Measurements from ENCODE around the gene ELOVL6. TPM values are rescaled to one million over a fixed set of nuclear protein-coding genes. Genes with fewer than 3 reads are reported as not detected.

The ELOVL6 gene
- polyA plus RNA-seq, 1 donor from 2014 or later = 21.3 TPM

- Histone ChIP-seq H3K27ac (ENCODE audit: low read length) (no peak overlapping the region), H3K9me2 (ENCODE audit: insufficient read depth, low read length) (no peaks in the 10 kb centered on the region), H3K4me3 (ENCODE audit: low read length) (no peak overlapping the region), H3K4me2 (ENCODE audit: low read length) (no peak overlapping the region), H4K20me1 (ENCODE audit: insufficient read depth) (no peaks in the 10 kb centered on the region), H3K9me3 (ENCODE audit: low read length) (no peaks in the 10 kb centered on the region), H2AFZ (ENCODE audit: low read depth, low read length) (no peak overlapping the region), H3K9ac (ENCODE audit: low read length) (no peak overlapping the region), H3K79me2 (replicated peaks; ENCODE audit: insufficient read depth, low read length) (peaks cover 13% of the 10 kb centered on the region), H3F3A (ENCODE audit: insufficient read depth, low read length, poor library complexity, severe bottlenecking) (no peaks in the 10 kb centered on the region), H3K36me3 (ENCODE audit: insufficient read depth, low read length) (no peaks in the 10 kb centered on the region), H3K27me3 (ENCODE audit: insufficient read depth, low read depth, low read length) (no peaks in the 10 kb centered on the region)
- TF ChIP-seq SMC3 (conservative IDR thresholded peaks at IDR 0.05; ENCODE audit: poor library complexity) (no peak), POLR2AphosphoS5 (IDR thresholded peaks at IDR 0.05) (no peak), REST (IDR thresholded peaks at IDR 0.05; ENCODE audit: borderline replicate concordance) (no peak), TAF1 (IDR thresholded peaks at IDR 0.05; ENCODE audit: low read depth) (no peak), EZH2 (IDR thresholded peaks at IDR 0.05; ENCODE audit: borderline replicate concordance, insufficient read depth, low read length, poor library complexity, severe bottlenecking) (no peak), CTCF (IDR thresholded peaks at IDR 0.05; ENCODE audit: poor library complexity, severe bottlenecking) (no peak)
These were observed 79.1 kb downstream of the ELOVL6 start for GRCh38 chr4:110119337-110119736.

GRCh38 chr4:110112056-110112455, 86.4 kb downstream of the ELOVL6 start:
- Histone ChIP-seq H3F3A (ENCODE audit: insufficient read depth, low read length, poor library complexity, severe bottlenecking) (no peaks in the 10 kb centered on the region), H3K4me2 (ENCODE audit: low read length) (no peak overlapping the region), H2AFZ (ENCODE audit: low read depth, low read length) (no peak overlapping the region), H3K9me2 (ENCODE audit: insufficient read depth, low read length) (no peaks in the 10 kb centered on the region), H3K27me3 (ENCODE audit: insufficient read depth, low read depth, low read length) (no peaks in the 10 kb centered on the region), H4K20me1 (ENCODE audit: insufficient read depth) (no peaks in the 10 kb centered on the region), H3K79me2 (replicated peaks; ENCODE audit: insufficient read depth, low read length) (peaks cover 4% of the 10 kb centered on the region), H3K9ac (ENCODE audit: low read length) (no peak overlapping the region), H3K4me3 (ENCODE audit: low read length) (no peak overlapping the region), H3K27ac (ENCODE audit: low read length) (no peak overlapping the region), H3K9me3 (ENCODE audit: low read length) (no peaks in the 10 kb centered on the region), H3K36me3 (ENCODE audit: insufficient read depth, low read length) (no peaks in the 10 kb centered on the region)
- TF ChIP-seq RAD21 (conservative IDR thresholded peaks at IDR 0.05) = no peak
- TF ChIP-seq POLR2AphosphoS5 (IDR thresholded peaks at IDR 0.05) = no peak
- TF ChIP-seq SMC3 (conservative IDR thresholded peaks at IDR 0.05; ENCODE audit: poor library complexity) = no peak

GRCh38 chr4:110109455-110109854, 89.0 kb downstream of the ELOVL6 start:
- Histone ChIP-seq H3K36me3 (ENCODE audit: insufficient read depth, low read length) (peaks cover 4% of the 10 kb centered on the region), H3K79me2 (replicated peaks; ENCODE audit: insufficient read depth, low read length) (peaks cover 13% of the 10 kb centered on the region)

More at GRCh38 chr4:110109455-110109854, 89.0 kb downstream of the ELOVL6 start:
- Histone ChIP-seq H3K9me2 (ENCODE audit: insufficient read depth, low read length) (no peaks in the 10 kb centered on the region), H4K20me1 (ENCODE audit: insufficient read depth) (no peaks in the 10 kb centered on the region), H3K27me3 (ENCODE audit: insufficient read depth, low read depth, low read length) (no peaks in the 10 kb centered on the region), H2AFZ (ENCODE audit: low read depth, low read length) (no peak overlapping the region), H3F3A (ENCODE audit: insufficient read depth, low read length, poor library complexity, severe bottlenecking) (no peaks in the 10 kb centered on the region), H3K9ac (ENCODE audit: low read length) (no peak overlapping the region), H3K4me3 (ENCODE audit: low read length) (no peak overlapping the region), H3K27ac (ENCODE audit: low read length) (no peak overlapping the region), H3K4me2 (ENCODE audit: low read length) (no peak overlapping the region), H3K9me3 (ENCODE audit: low read length) (no peaks in the 10 kb centered on the region)
- TF ChIP-seq REST (IDR thresholded peaks at IDR 0.05; ENCODE audit: borderline replicate concordance) (no peak), RAD21 (conservative IDR thresholded peaks at IDR 0.05) (no peak), EP300 (conservative IDR thresholded peaks at IDR 0.05; ENCODE audit: poor library complexity, severe bottlenecking) (no peak), MXI1 (conservative IDR thresholded peaks at IDR 0.05; ENCODE audit: poor library complexity, severe bottlenecking) (no peak), SMC3 (conservative IDR thresholded peaks at IDR 0.05; ENCODE audit: poor library complexity) (no peak), TAF1 (IDR thresholded peaks at IDR 0.05; ENCODE audit: low read depth) (no peak), CTCF (IDR thresholded peaks at IDR 0.05; ENCODE audit: poor library complexity, severe bottlenecking) (no peak), EZH2 (IDR thresholded peaks at IDR 0.05; ENCODE audit: borderline replicate concordance, insufficient read depth, low read length, poor library complexity, severe bottlenecking) (no peak), POLR2AphosphoS5 (IDR thresholded peaks at IDR 0.05) (no peak)
